Activated effector memory CD4-positive, alpha-beta T cell treated with Interleukin-2 at 50 U/mL for 16 hours (primary cell): ENCODE results near the gene RTF1.
"Not testable (repeated sequence)": the region's sequence is repeated elsewhere in the genome, so short reads cannot be mapped to it uniquely, and the experiment has no call there.

Source experiments
- DNase-seq: peaks from one replicate; pipeline ENCODE4 v3.0.0-alpha.2; 2020

The RTF1 gene

GRCh38 chr15:41438206-41438605 is 21.3 kb downstream of the RTF1 start:
- no peak for DNase-seq

GRCh38 chr15:41438745-41439144 is 21.9 kb downstream of the RTF1 start:
- not testable (repeated sequence) for DNase-seq

GRCh38 chr15:41443275-41443674 is 26.4 kb downstream of the RTF1 start:
- DNase-seq = no peak

- no peak for DNase-seq
Measured at GRCh38 chr15:41445399-41445798, 28.5 kb downstream of the RTF1 start.

- no peak for DNase-seq
Measured at GRCh38 chr15:41462084-41462795, 45.3 kb downstream of the RTF1 start.

GRCh38 chr15:41464889-41465580 is 48.1 kb downstream of the RTF1 start:
- DNase-seq = no peak

GRCh38 chr15:41465822-41466421 is 49.0 kb downstream of the RTF1 start:
- no peak for DNase-seq

GRCh38 chr15:41466711-41467110 is 49.8 kb downstream of the RTF1 start:
- DNase-seq = no peak

GRCh38 chr15:41469644-41470043 is 52.7 kb downstream of the RTF1 start:
- not testable (repeated sequence) for DNase-seq

GRCh38 chr15:41473418-41473817 is 56.5 kb downstream of the RTF1 start:
- DNase-seq = no peak

GRCh38 chr15:41474436-41474835 is 57.5 kb downstream of the RTF1 start:
- DNase-seq = no peak

- no peak for DNase-seq
Measured at GRCh38 chr15:41474941-41475340, 58.0 kb downstream of the RTF1 start.

GRCh38 chr15:41476416-41477048 is 59.6 kb downstream of the RTF1 start:
- no peak for DNase-seq

- no peak for DNase-seq
Measured at GRCh38 chr15:41480396-41481140, 63.7 kb downstream of the RTF1 start.

GRCh38 chr15:41482110-41482877 is 65.4 kb downstream of the RTF1 start:
- DNase-seq = no peak

- no peak for DNase-seq
Measured at GRCh38 chr15:41483115-41483514, 66.2 kb downstream of the RTF1 start.

- DNase-seq = no peak
Measured at GRCh38 chr15:41483519-41483918, 66.6 kb downstream of the RTF1 start.

GRCh38 chr15:41484937-41485625 is 68.2 kb downstream of the RTF1 start:
- DNase-seq = no peak

GRCh38 chr15:41486286-41486685 is 69.4 kb downstream of the RTF1 start:
- no peak for DNase-seq

- DNase-seq = no peak
Measured at GRCh38 chr15:41487381-41487780, 70.5 kb downstream of the RTF1 start.

- no peak for DNase-seq
Measured at GRCh38 chr15:41487802-41488201, 70.9 kb downstream of the RTF1 start.

GRCh38 chr15:41489641-41490040 is 72.7 kb downstream of the RTF1 start:
- no peak for DNase-seq
